HG03442 (cell line): ENCODE results near the gene GPC6.

Source experiments
- ATAC-seq: cut with Tn5 transposase; IDR thresholded peaks from one replicate; pipeline ENCODE4 v1.9.1; 2021; ENCODE audit warnings: mild to moderate bottlenecking, moderate library complexity; ENCODE audit not compliant: unreplicated experiment

The GPC6 gene

DNA sequence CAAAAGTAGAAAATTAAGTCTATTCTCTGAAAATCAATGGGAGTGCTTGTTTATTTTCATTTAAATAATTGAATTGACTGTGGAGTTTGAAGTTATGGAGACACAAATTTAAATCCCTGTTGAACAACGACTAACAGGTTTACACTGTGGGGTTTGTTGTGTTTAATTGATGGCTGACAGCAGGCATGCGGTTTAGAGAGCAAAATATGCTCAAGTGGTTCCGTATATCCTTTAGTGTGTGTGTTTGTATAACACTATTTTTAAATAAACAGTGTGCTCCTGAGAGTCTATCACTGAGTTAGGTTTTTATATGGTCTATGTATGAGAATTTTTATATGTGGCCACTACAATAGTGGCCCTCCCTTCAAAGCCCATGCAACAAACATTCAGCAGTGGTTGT lies 332.0 kb downstream of the GPC6 start:
- ATAC-seq = no peak

DNA sequence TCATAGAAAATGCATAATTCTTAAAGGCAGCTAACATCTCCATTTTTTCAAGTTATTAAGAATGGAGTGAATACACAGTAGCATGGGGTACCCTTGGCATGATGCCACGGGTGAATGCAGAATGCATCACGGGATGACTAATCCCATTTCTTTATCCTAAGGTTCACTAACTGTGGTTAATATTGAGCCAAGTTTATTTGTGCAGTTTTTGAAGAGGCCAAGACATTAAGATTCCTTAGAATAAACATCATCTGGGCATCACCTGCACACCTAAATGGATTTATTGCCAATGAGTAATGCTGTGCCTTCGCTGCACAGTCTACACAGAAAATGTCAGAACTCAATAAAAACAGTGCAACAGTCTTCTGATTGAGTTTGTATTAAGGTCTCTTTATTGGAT lies 333.1 kb downstream of the GPC6 start:
- ATAC-seq = no peak

DNA sequence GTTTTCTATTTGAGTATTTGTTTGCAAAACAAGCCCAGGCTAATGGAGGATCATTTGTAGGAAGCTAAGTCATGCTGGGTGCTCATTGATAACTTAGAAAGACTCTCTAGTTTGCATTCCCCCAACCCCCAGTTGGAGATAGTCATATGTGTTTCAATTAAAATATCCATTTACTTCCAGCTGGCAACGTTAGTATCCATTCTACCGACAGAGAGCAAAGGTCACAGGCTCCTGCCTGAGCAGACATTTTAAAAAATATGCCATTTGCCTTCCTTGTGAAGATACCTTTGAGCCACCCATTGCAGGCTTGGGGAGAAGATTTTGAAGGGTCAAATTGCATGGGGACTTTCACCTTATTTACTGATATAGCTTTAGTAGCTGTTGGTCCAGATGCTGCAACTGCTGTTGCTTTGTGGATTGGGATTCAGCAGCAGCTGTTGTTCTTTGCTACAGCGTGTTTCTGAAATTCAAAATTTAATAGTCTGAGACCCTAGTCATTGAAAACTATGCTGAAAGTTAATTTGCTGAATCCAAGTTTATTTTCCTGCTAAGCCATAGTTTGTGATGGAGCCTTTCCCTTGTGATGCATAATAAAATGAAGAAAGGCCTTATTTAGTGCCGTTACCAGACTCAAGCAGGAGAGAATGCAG lies 335.1 kb downstream of the GPC6 start:
- no peak for ATAC-seq

DNA sequence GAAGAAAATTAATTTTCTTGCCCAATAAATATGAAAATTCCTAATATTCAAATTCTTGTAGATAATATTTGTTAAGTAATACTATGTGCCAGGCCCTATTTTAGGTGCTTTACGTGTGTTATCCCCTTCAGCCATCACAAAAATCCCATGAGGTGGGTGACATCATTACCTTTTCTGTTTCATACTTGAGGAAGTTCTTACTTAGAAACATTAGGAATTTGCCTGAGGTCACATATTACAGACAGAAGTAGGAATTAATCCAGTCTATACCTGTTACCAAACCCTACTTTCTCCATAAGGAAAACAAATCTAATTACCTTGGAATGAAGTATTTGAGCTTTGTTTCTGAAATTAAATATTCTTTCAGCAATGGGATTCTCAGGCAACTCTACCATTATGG lies 336.1 kb downstream of the GPC6 start:
- ATAC-seq = no peak

- ATAC-seq = no peak
Observed at GRCh38 chr13:93577105-93577504, 350.5 kb downstream of the GPC6 start.

GRCh38 chr13:93589788-93590187 lies 363.2 kb downstream of the GPC6 start:
- ATAC-seq = no peak

- no peak for ATAC-seq
Observed at GRCh38 chr13:93603043-93603442, 376.4 kb downstream of the GPC6 start.

- no peak for ATAC-seq
Observed at GRCh38 chr13:93614776-93615175, 388.2 kb downstream of the GPC6 start.

- no peak for ATAC-seq
Observed at GRCh38 chr13:93620181-93620765, 393.7 kb downstream of the GPC6 start.

GRCh38 chr13:93621051-93621450 lies 394.4 kb downstream of the GPC6 start:
- no peak for ATAC-seq

DNA sequence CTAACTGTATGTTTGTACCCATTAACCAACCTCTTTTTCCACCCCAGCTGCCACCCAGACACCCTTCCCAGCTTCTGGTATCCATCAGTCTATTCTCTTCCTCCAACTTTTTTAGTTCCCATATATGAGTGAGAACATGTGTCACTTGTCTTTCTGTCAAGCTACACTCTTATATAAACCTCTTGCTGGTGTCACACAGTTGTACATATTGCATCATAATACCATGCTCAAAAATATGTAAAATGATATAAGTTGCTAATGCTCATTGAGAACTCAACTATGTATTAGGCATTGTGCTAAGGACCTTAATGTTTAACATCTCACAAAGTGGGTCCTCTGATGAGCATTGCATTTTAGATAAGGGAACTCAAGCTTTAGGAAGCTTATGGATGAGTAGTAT lies 395.4 kb downstream of the GPC6 start:
- no peak for ATAC-seq

GRCh38 chr13:93624311-93624777 lies 397.7 kb downstream of the GPC6 start:
- no peak for ATAC-seq

DNA sequence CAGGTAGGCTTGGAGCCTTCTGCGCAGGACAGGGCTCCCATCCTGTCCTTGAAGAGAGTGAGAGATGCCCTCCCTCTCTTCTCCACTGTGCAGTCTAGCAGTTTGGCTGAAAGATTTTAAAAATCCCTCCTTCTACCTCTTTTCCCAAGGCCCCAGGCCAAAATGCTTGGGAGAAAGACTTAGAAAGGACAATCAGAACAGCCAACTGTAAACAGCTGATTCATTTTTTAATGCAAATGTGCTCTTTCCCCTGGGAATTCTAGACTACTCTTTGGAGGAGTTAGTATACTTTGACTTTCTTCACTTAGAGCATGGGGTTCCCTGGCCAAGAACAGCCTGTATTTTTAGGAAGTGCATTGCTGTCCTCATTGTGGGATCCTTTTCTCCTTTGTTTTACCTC lies 398.9 kb downstream of the GPC6 start:
- no peak for ATAC-seq

GRCh38 chr13:93628136-93628797 lies 401.7 kb downstream of the GPC6 start:
- no peak for ATAC-seq

GRCh38 chr13:93635616-93636032 lies 409.0 kb downstream of the GPC6 start:
- no peak for ATAC-seq

- ATAC-seq = no peak
Observed at GRCh38 chr13:93637852-93638251, 411.2 kb downstream of the GPC6 start.

DNA sequence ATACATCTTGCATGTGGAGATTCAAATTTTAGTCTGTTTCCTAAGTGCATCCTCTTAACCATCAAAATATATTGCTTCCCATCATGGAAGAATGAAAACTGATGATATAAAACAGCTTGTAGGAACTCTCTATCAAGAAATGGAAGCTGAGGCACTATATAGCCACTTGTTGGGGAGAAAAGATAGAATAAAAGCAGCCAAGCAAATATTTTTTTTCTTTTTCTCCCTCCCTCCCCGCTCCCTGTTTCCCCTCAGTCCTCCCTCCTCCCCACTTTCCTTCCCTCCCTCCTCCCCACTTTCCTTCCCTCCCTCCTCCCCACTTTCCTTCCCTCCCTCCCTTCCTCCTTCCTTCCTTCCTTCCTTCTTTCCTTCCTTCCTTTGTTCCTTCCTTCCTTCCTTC lies 413.8 kb downstream of the GPC6 start:
- ATAC-seq = no peak

- no peak for ATAC-seq
Observed at GRCh38 chr13:93646245-93646644, 419.6 kb downstream of the GPC6 start.

- ATAC-seq = no peak
Observed at GRCh38 chr13:93649496-93649895, 422.9 kb downstream of the GPC6 start.

- ATAC-seq = no peak
Observed at GRCh38 chr13:93653776-93654175, 427.2 kb downstream of the GPC6 start.

DNA sequence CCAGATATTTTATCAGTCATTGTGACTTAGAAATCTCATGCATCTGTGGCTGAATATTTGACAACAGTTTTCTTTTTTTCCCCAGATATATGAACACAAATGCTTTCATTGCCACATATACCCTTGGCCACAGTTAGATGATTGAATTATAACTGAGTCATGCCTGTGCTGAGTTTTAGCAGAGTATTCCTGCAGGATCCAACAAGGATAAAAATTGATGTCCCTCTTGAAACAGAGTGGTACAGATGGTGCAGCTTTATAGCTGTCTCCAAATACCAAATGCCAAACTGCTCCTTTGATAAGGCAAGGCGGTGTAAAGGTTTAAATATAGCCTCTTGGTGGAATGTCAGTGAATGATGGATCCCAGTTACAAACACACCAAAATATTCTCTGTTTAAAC lies 428.5 kb downstream of the GPC6 start:
- ATAC-seq = no peak

DNA sequence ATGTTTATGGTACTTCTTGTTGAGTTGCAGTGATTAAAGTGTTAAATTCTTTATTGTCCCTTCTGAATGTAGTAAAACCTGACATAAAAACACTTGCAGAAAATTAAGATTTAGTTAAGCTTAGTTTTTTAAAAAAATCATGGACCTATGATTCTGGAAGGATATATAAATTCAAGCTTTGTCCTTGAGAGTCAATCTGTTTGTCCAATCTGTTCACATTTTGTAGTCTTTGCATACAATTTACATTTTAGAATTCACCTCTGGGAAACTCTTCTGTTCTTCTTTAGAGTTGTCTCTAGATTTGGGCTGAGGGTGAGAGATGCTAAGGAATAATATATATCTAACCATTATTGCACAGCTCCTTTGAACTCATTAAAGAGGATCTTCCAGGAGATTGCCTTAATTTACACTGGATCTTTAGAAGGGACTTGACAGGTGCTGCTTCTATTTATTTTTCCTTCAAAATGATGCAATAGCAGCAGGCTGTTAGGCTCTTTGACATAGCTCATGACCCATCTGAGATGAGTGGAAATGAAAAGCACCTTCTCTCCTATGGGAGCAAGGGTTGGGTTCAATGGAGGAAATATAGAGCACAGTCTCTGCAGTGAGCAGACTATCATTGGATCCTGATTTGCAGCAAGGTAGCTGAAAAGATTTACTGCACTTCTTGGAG lies 433.9 kb downstream of the GPC6 start:
- no peak for ATAC-seq
